ENCODE measurements around the gene MTURN. TPM values are rescaled to one million over a fixed set of nuclear protein-coding genes. Genes with fewer than 3 reads are reported as not detected.

The MTURN gene
- total RNA-seq, 1 experiment from 2014 or later = 89.4 TPM

- peaks cover 21% of the 10 kb centered on the region for H3K4me1 ChIP-seq (ENCODE audit: low read length)
- no peak overlapping the region for H3K27ac ChIP-seq (ENCODE audit: low read length)
- no peak overlapping the region for H2AFZ ChIP-seq (ENCODE audit: low read length)
Measured at GRCh38 chr7:30209951-30210350, 75.2 kb downstream of the MTURN start.

More at GRCh38 chr7:30209951-30210350, 75.2 kb downstream of the MTURN start:
- no peak overlapping the region for H3K4me3 ChIP-seq (ENCODE audit: low read length)
- no peak overlapping the region for H3K9ac ChIP-seq (ENCODE audit: low read length)
- no peak for DNase-seq
- H4K20me1 ChIP-seq (ENCODE audit: insufficient read depth, low read depth, low read length) = no peaks in the 10 kb centered on the region
- no peak overlapping the region for H3K4me2 ChIP-seq (ENCODE audit: low read depth, low read length, poor library complexity, severe bottlenecking)
- no peaks in the 10 kb centered on the region for H3K27me3 ChIP-seq (ENCODE audit: low read length)
- H3K9me3 ChIP-seq (ENCODE audit: low read length) = no peaks in the 10 kb centered on the region
- no peaks in the 10 kb centered on the region for H3K79me2 ChIP-seq (ENCODE audit: low read length)
- H3K36me3 ChIP-seq (ENCODE audit: insufficient read depth, low read length) = no peaks in the 10 kb centered on the region
- H3K9me2 ChIP-seq (replicated peaks; ENCODE audit: insufficient read depth, low read length) = no peaks in the 10 kb centered on the region

Small RNA genes within 50 kb of the gene (small RNA-seq; reads per million reads assigned to genes)
- not detected for gene RPS27P16

Other genes starting within 250 kb of the MTURN start
- 86.4 and 88.6 TPM in 2 replicates for gene SCRN1, start 145.2 kb upstream of the MTURN start, total RNA-seq (2014; rRNA removed; shearing (Covaris generic); ENCODE audit: low replicate concordance)
- gene FKBP14, start 108.3 kb upstream of the MTURN start, total RNA-seq (2014; rRNA removed; shearing (Covaris generic); ENCODE audit: low replicate concordance) = 9.0 and 13.5 TPM in 2 replicates
- gene PLEKHA8, start 106.6 kb upstream of the MTURN start, total RNA-seq (2014; rRNA removed; shearing (Covaris generic); ENCODE audit: low replicate concordance) = 28.1 and 41.0 TPM in 2 replicates
- gene ZNRF2, start 149.6 kb downstream of the MTURN start, total RNA-seq (2014; rRNA removed; shearing (Covaris generic); ENCODE audit: low replicate concordance) = 43.0 and 45.3 TPM in 2 replicates